HepG2 (cell line): Measurements from ENCODE around the gene OST4. TPM values are rescaled to one million over a fixed set of nuclear protein-coding genes. Genes with fewer than 3 reads are reported as not detected.

Source experiments
- AHR ChIP-seq: IDR thresholded peaks from 2 replicates; pipeline ENCODE4 v1.6.1; 2018; ENCODE audit warnings: missing genetic modification reagents, missing compliant biosample characterization
- PHF5A ChIP-seq: IDR thresholded peaks from one replicate; pipeline ENCODE4 v1.6.1; 2018; ENCODE audit warnings: low read depth, missing genetic modification reagents; ENCODE audit not compliant: unreplicated experiment
- SMYD3 ChIP-seq: sonication (generic); formaldehyde crosslinking; IDR thresholded peaks from 2 replicates; pipeline ENCODE4 v1.8.1; 2023; ENCODE audit warnings: mild to moderate bottlenecking, missing genetic modification reagents
- SNAPC2 ChIP-seq: sonication (generic); formaldehyde crosslinking; IDR thresholded peaks from 2 replicates; pipeline ENCODE4 v1.8.1; 2022; ENCODE audit warnings: mild to moderate bottlenecking, missing genetic modification reagents
- ZBTB7A ChIP-seq: sonication (generic); formaldehyde crosslinking; IDR thresholded peaks from 2 replicates; pipeline ENCODE4 v1.8.0; 2022; ENCODE audit warnings: mild to moderate bottlenecking, missing genetic modification reagents
- ZSCAN30 ChIP-seq: sonication (generic); formaldehyde crosslinking; IDR thresholded peaks from 2 replicates; pipeline ENCODE4 v1.5.0; 2020; ENCODE audit warnings: mild to moderate bottlenecking, missing genetic modification reagents
- polyA plus RNA-seq, 8 experiments: library from polyadenylated mRNA; depleted of rRNA in 3 of 8; stranded (reverse) in 7 of 8; unstranded in 1 of 8; fragments of >200 nt; fragmentation: Illumina TruSeq in 4 of 8; extraction: Trizol in 4 of 8; gene quantifications; 2 replicates each; pipeline versions ENCODE4 v1.2.1 to v1.2.3, GENCODE V29; 2011 to 2016; ENCODE audit warnings: low read depth in 4 of 8, missing spikeins in 1 of 8, mixed read lengths in 1 of 8; ENCODE audit not compliant: insufficient read depth in 1 of 8
- total RNA-seq, 5 experiments: library from RNA; depleted of rRNA; stranded (reverse); fragments of >200 nt; fragmentation: Illumina TruSeq; extraction: Trizol; gene quantifications; 2 replicates each; pipeline ENCODE4 v1.2.3, GENCODE V29; 2016; ENCODE audit warnings: low read depth in 1 of 5
- TF ChIP-seq, protein P1 (sequence below): sonication (generic); formaldehyde crosslinking; IDR thresholded peaks from 2 replicates; pipeline ENCODE4 v1.4.0; 2020; ENCODE audit warnings: mild to moderate bottlenecking, low read depth, missing genetic modification reagents
- TF ChIP-seq, protein P2 (sequence below): sonication (generic); formaldehyde crosslinking; IDR thresholded peaks from one replicate; pipeline ENCODE4 v1.5.1; 2020; ENCODE audit warnings: mild to moderate bottlenecking, missing genetic modification reagents; ENCODE audit errors: not compliant biosample characterization

The OST4 gene
- total and polyA plus RNA-seq, 2 of the 13 experiments (the other 11 are each of a cell fraction or from before 2014, with no cell fraction given): 498 to 584 TPM

- TF ChIP-seq, protein P1, sequence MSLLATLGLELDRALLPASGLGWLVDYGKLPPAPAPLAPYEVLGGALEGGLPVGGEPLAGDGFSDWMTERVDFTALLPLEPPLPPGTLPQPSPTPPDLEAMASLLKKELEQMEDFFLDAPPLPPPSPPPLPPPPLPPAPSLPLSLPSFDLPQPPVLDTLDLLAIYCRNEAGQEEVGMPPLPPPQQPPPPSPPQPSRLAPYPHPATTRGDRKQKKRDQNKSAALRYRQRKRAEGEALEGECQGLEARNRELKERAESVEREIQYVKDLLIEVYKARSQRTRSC: no peak
- TF ChIP-seq SMYD3 (CRISPR knock-in tag) (no peak), AHR (CRISPR knock-in tag) (no peak), ZBTB7A (CRISPR knock-in tag) (no peak), ZSCAN30 (CRISPR knock-in tag) (no peak), SNAPC2 (CRISPR knock-in tag) (no peak), PHF5A (CRISPR knock-in tag) (no peak)
- TF ChIP-seq, protein P2, sequence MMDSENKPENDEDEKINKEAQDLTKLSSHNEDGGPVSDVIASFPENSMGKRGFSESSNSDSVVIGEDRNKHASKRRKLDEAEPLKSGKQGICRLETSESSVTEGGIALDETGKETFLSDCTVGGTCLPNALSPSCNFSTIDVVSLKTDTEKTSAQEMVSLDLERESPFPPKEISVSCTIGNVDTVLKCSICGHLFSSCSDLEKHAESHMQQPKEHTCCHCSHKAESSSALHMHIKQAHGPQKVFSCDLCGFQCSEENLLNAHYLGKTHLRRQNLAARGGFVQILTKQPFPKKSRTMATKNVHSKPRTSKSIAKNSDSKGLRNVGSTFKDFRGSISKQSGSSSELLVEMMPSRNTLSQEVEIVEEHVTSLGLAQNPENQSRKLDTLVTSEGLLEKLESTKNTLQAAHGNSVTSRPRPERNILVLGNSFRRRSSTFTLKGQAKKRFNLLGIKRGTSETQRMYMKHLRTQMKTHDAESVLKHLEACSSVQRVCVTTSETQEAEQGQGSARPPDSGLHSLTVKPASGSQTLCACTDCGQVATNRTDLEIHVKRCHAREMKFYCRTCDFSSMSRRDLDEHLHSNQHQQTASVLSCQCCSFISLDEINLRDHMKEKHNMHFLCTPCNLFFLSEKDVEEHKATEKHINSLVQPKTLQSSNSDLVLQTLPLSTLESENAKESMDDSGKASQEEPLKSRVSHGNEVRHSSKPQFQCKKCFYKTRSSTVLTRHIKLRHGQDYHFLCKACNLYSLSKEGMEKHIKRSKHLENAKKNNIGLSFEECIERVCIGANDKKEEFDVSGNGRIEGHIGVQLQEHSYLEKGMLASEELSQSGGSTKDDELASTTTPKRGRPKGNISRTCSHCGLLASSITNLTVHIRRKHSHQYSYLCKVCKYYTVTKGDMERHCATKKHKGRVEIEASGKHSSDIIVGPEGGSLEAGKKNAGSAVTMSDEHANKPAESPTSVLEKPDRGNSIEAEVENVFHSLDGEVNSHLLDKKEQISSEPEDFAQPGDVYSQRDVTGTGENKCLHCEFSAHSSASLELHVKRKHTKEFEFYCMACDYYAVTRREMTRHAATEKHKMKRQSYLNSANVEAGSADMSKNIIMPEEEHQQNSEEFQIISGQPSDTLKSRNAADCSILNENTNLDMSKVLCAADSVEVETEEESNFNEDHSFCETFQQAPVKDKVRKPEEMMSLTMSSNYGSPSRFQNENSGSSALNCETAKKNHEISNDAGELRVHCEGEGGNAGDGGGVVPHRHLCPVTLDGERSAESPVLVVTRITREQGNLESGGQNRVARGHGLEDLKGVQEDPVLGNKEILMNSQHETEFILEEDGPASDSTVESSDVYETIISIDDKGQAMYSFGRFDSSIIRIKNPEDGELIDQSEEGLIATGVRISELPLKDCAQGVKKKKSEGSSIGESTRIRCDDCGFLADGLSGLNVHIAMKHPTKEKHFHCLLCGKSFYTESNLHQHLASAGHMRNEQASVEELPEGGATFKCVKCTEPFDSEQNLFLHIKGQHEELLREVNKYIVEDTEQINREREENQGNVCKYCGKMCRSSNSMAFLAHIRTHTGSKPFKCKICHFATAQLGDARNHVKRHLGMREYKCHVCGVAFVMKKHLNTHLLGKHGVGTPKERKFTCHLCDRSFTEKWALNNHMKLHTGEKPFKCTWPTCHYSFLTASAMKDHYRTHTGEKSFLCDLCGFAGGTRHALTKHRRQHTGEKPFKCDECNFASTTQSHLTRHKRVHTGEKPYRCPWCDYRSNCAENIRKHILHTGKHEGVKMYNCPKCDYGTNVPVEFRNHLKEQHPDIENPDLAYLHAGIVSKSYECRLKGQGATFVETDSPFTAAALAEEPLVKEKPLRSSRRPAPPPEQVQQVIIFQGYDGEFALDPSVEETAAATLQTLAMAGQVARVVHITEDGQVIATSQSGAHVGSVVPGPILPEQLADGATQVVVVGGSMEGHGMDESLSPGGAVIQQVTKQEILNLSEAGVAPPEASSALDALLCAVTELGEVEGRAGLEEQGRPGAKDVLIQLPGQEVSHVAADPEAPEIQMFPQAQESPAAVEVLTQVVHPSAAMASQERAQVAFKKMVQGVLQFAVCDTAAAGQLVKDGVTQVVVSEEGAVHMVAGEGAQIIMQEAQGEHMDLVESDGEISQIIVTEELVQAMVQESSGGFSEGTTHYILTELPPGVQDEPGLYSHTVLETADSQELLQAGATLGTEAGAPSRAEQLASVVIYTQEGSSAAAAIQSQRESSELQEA (CRISPR knock-in tag): no peak
Measured at GRCh38 chr2:27033253-27033852, 38.1 kb downstream of the OST4 start (continued).
